Suprapubic skin (tissue), 4 donors: ENCODE results near the gene TNS3. TPM values are rescaled to one million over a fixed set of nuclear protein-coding genes. Genes with fewer than 3 reads are reported as not detected.

Source experiments
- DNase-seq, 2 donors: peaks; one replicate each; pipeline ENCODE4 v3.0.0-alpha.2; 2019; ENCODE audit warnings: low spot score in 2 of 2
- H3K27ac ChIP-seq: fragments of 200-600 bp; sonication (generic); one replicate; pipeline ENCODE4 v1.5.1; 2019
- H3K27me3 ChIP-seq: fragments of 200-600 bp; sonication (generic); one replicate; pipeline ENCODE4 v1.5.1; 2019
- H3K36me3 ChIP-seq: fragments of 200-600 bp; sonication (generic); one replicate; pipeline ENCODE4 v1.5.1; 2019
- H3K4me1 ChIP-seq: fragments of 200-600 bp; sonication (generic); one replicate; pipeline ENCODE4 v1.5.1; 2019
- H3K4me3 ChIP-seq: fragments of 200-600 bp; sonication (generic); one replicate; pipeline ENCODE4 v1.5.1; 2019; ENCODE audit warnings: mild to moderate bottlenecking
- H3K9me3 ChIP-seq: fragments of 200-600 bp; sonication (generic); one replicate; pipeline ENCODE4 v1.5.1; 2019
- CTCF ChIP-seq, 2 donors: fragments of 200-600 bp in 1 of 2; fragments of 450-650 bp in 1 of 2; sonication (generic) in 1 of 2; IDR thresholded peaks; one replicate each; pipeline ENCODE4 v1.5.1; 2016 to 2019; ENCODE audit warnings: antibody characterized with exemption in 2 of 2, mild to moderate bottlenecking in 1 of 2, moderate library complexity in 1 of 2
- EP300 ChIP-seq: sonication (generic); formaldehyde crosslinking; IDR thresholded peaks from one replicate; pipeline ENCODE4 v1.6.1; 2017; ENCODE audit warnings: antibody characterized with exemption
- POLR2A ChIP-seq, 2 donors: fragments of 450-650 bp; IDR thresholded peaks; one replicate each; pipeline ENCODE4 v1.6.1; 2017; ENCODE audit warnings: antibody characterized with exemption in 2 of 2, mild to moderate bottlenecking in 2 of 2, moderate library complexity in 2 of 2
- POLR2AphosphoS5 ChIP-seq, 3 donors: sonication (generic); formaldehyde crosslinking; IDR thresholded peaks; one replicate each; pipeline ENCODE4 v1.6.1; 2017; ENCODE audit warnings: antibody characterized with exemption in 3 of 3
- WGBS: methylation state at CpG from one replicate; pipeline ENCODE4 v1.1.5; 2018; 5-methylcytosine and 5-hydroxymethylcytosine counted together
- total RNA-seq, 4 donors: library from RNA; depleted of rRNA; stranded (reverse); fragments of >200 nt; gene quantifications; one replicate each; pipeline ENCODE4 v1.1.0, GENCODE V29; 2016

The TNS3 gene
- total RNA-seq, 4 donors from 2014 or later: 14.3 to 53.0 (median 31.9) TPM

GRCh38 chr7:47418601-47419309, 163.2 kb downstream of the TNS3 start:
- peaks cover 4% of the 10 kb centered on the region for H3K4me1 ChIP-seq
- DNase-seq: peak in 1 of 2 donors; percentile 49
- H3K27ac ChIP-seq: no peak overlapping the region
- no peak overlapping the region for H3K4me3 ChIP-seq
- H3K27me3 ChIP-seq: no peaks in the 10 kb centered on the region
- peaks cover 17% of the 10 kb centered on the region for H3K36me3 ChIP-seq
- H3K9me3 ChIP-seq: no peaks in the 10 kb centered on the region
- WGBS: 75% methylated on average over 5 of the region's 5 CpGs
- TF ChIP-seq POLR2A (IDR thresholded peaks at IDR 0.05): no peak

- Histone ChIP-seq H3K4me1 (no peaks in the 10 kb centered on the region), H3K27me3 (no peaks in the 10 kb centered on the region), H3K9me3 (no peaks in the 10 kb centered on the region), H3K4me3 (no peak overlapping the region), H3K36me3 (peaks cover 17% of the 10 kb centered on the region), H3K27ac (no peak overlapping the region)
- WGBS: 97% methylated on average over 20 of the region's 21 CpGs
- TF ChIP-seq CTCF (IDR thresholded peaks at IDR 0.05) (no peak), EP300 (no peak), POLR2A (IDR thresholded peaks at IDR 0.05) (no peak), POLR2AphosphoS5 (IDR thresholded peaks at IDR 0.05) (no peak)
- DNase-seq: peak in 1 of 2 donors; percentile 54
These were observed 165.1 kb downstream of the TNS3 start for GRCh38 chr7:47416492-47417480.

- H3K4me3 ChIP-seq: no peak overlapping the region
- H3K4me1 ChIP-seq: no peaks in the 10 kb centered on the region
- DNase-seq: peak in 1 of 2 donors; percentile 57
- no peak overlapping the region for H3K27ac ChIP-seq
- TF ChIP-seq EP300 (no peak), POLR2AphosphoS5 (IDR thresholded peaks at IDR 0.05) (no peak), POLR2A (IDR thresholded peaks at IDR 0.05) (no peak), CTCF (IDR thresholded peaks at IDR 0.05) (no peak)
- no peaks in the 10 kb centered on the region for H3K9me3 ChIP-seq
- H3K36me3 ChIP-seq: peaks cover 24% of the 10 kb centered on the region
- WGBS: 87% methylated on average over 14 of the region's 17 CpGs
- no peaks in the 10 kb centered on the region for H3K27me3 ChIP-seq
These were observed 166.3 kb downstream of the TNS3 start for GRCh38 chr7:47415318-47416212.

- DNase-seq: peak in 1 of 2 donors; percentile 57
- WGBS: 95% methylated on average over 11 of the region's 17 CpGs
- no peaks in the 10 kb centered on the region for H3K4me1 ChIP-seq
- H3K36me3 ChIP-seq: peaks cover 24% of the 10 kb centered on the region
- TF ChIP-seq POLR2AphosphoS5 (IDR thresholded peaks at IDR 0.05) (no peak), EP300 (no peak)
- no peak overlapping the region for H3K4me3 ChIP-seq
- no peak overlapping the region for H3K27ac ChIP-seq
- H3K9me3 ChIP-seq: no peaks in the 10 kb centered on the region
- H3K27me3 ChIP-seq: no peaks in the 10 kb centered on the region
These were observed 167.3 kb downstream of the TNS3 start for GRCh38 chr7:47414342-47415317.

GRCh38 chr7:47413526-47414341, 168.2 kb downstream of the TNS3 start:
- peak in 1 of 2 donors; percentile 54 for DNase-seq
- H3K4me1 ChIP-seq: peaks cover 6% of the 10 kb centered on the region
- H3K4me3 ChIP-seq: no peak overlapping the region
- 87% methylated on average over 17 of the region's 17 CpGs for WGBS
- no peak for TF ChIP-seq CTCF (IDR thresholded peaks at IDR 0.05)
- H3K36me3 ChIP-seq: peaks cover 21% of the 10 kb centered on the region
- H3K27ac ChIP-seq: no peak overlapping the region
- no peaks in the 10 kb centered on the region for H3K27me3 ChIP-seq
- no peaks in the 10 kb centered on the region for H3K9me3 ChIP-seq
